Limb (tissue), 2 donors: ENCODE results near the gene ADAMTS17.

Experiments
- DNase-seq, 2 donors: peaks; one replicate each; pipeline ENCODE4 v3.0.0-alpha.2; 2016; ENCODE audit errors: extremely low spot score in 2 of 2

The ADAMTS17 gene

DNA sequence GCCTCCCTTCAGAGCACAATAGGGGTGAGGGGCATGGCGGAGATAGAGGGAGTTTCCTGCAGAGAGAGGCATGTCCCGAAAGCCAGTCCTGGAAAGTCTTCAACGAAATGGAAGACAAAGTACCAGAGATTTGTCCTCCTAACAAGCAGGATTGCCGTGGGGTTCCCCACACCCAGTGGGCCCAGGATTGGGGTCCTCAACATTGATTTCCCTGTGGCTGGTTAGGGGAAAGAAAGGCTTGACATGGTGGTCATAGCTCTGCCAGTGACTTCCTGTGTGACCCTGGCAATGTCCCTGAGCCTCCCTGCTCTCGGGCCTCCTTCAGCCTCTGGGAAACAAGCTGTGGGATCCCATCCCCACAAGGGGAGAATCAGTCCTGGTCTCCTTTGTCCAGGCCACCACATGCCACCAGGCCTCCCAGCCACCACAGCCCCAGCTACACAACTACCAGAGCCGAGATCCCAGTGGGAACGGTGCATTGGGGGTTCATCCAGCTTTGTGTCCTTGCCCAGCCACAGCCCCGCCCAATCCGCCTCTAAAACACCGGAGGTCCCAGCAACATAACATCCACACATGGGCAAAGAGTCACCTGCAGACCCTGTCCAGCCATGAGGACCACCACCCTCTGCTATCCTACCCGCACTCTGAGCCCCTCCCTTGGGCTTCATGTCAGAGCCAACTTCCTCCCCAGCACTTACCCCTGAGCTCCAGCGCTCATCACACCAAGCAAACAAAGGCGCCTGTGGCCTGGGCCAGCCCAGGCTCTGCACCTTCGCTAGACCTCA, 63.0 kb downstream of the ADAMTS17 start:
- DNase-seq: no peak

GRCh38 chr15:100277087-100277855, 64.5 kb downstream of the ADAMTS17 start:
- no peak for DNase-seq

- no peak for DNase-seq
Measured at GRCh38 chr15:100276506-100276905, 65.3 kb downstream of the ADAMTS17 start.

GRCh38 chr15:100275641-100276040, 66.1 kb downstream of the ADAMTS17 start:
- no peak for DNase-seq

GRCh38 chr15:100269831-100270230, 71.9 kb downstream of the ADAMTS17 start:
- no peak for DNase-seq

- no peak for DNase-seq
Measured at GRCh38 chr15:100266166-100266565, 75.6 kb downstream of the ADAMTS17 start.

DNA sequence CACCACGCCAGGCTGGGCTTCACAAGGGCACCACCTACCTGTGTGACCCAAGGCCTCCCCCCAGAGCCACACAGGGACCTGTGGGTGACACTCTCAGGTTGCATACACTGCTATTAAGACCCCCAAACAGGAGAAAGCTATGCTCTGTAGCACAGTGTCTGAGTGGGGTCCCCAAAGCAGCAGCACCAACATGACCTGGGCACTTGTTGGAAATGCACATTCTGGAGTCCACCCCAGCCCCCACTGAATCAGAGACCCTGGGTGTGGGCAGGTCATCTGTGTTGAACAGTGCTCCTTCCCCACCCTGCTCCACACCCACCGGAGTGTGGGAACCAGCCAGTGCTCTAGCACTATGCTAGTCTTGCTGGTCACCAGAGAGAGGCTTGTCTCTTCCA, 76.1 kb downstream of the ADAMTS17 start:
- no peak for DNase-seq

GRCh38 chr15:100264994-100265640, 76.7 kb downstream of the ADAMTS17 start:
- no peak for DNase-seq

DNA sequence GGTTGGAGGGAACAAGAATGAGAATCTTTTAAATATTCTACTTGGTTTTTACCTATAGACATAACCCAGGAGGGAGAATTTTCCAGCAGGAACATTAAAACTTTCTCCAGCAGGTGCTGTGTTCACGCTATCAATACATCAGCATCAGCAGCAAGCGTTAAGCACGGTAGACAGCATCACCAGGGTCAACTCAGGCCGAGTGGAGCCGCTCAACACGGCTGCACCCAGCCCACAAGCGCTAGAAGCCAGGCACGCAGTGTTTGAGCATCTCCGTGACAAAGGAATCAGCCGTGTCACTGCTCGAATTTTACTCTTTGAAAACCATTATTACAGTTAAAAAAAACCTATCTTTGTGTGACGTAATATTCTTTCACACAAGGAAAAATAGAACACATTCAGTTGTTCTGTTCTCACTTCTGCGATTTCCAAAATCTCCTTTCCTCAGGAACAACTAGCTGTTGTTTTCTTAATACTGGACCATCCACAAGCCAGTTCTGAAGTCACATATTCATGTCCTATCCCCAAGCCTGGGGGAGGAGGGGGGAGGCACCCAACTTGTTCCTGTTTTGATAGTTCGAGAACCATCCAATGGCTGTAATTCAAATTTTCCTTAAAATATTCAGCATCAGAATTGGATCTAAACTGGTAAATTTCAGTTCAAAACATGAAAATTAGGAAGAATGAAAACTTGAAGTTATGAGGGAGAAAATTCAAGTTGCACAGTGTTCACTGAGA, 77.9 kb downstream of the ADAMTS17 start:
- DNase-seq: no peak

- no peak for DNase-seq
Measured at GRCh38 chr15:100263031-100263430, 78.7 kb downstream of the ADAMTS17 start.

GRCh38 chr15:100261302-100262240, 80.2 kb downstream of the ADAMTS17 start:
- DNase-seq: peak in 1 of 2 donors; percentile 9

- peak in 1 of 2 donors; percentile 7 for DNase-seq
Measured at GRCh38 chr15:100259266-100259665, 82.5 kb downstream of the ADAMTS17 start.

DNA sequence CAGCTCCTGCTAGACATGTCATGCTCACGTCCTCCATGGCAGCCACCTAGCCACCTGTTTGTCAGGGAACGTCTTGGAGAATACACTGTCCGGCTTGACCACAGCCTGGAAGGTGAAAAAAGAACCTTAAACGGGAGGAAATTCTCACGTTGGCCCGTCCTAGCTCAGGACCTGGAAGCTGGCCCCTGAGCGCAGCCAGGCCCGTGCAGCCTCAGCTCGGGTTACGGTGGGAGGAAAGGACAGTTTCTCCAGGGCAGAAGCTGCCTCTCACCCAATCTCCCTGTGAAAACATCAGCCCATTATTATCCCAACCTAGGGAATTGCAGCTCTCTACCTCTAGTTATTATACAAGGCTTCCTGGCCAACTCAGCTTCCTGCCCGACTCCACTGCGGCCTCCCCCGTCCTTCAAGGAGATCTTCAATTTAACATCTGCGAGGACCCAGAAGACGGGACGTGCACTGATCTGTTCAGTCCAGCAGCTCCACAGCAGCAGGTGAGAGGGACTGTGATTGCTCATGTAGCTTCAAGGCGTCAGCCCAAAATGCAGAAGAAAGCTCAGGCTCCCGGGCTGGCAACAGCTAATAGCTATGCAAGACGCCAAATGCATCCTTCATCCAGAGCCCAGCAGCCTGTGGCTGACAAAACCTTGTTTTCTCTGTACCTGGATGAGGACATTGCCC, 84.7 kb downstream of the ADAMTS17 start:
- peak in 1 of 2 donors; percentile 22 for DNase-seq

- peak in 1 of 2 donors; percentile 19 for DNase-seq
Measured at GRCh38 chr15:100256101-100256969, 85.4 kb downstream of the ADAMTS17 start.

- DNase-seq: peak in 1 of 2 donors; percentile 26
Measured at GRCh38 chr15:100255644-100256043, 86.1 kb downstream of the ADAMTS17 start.

- DNase-seq: peak in 1 of 2 donors; percentile 27
Measured at GRCh38 chr15:100254691-100255090, 87.1 kb downstream of the ADAMTS17 start.

DNA sequence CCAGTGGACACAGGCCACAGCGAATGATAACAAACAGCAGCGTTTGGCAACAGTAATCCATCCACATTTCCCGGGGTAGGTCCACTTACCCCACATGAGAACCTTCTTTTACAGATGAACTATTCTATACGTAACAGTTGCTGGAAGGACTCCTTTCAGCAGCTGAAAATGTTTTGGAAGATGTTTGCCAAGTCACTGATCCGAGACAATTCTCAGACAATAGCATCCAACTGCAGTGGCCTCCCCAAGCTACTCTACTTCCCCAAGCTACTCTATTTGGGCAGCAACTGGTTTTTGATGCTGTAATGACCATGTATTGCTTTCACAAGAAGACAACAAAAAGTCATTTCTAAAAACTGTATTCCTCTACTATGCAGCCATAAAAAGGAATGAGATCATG, 87.5 kb downstream of the ADAMTS17 start:
- peak in 1 of 2 donors; percentile 24 for DNase-seq

GRCh38 chr15:100253640-100254039, 88.1 kb downstream of the ADAMTS17 start:
- peak in 1 of 2 donors; percentile 4 for DNase-seq
